HepG2 (cell line): ENCODE measurements around the gene ROBO2. TPM values are rescaled to one million over a fixed set of nuclear protein-coding genes. Genes with fewer than 3 reads are reported as not detected.

Source experiments
- ATAC-seq: fragments of 200-7000 bp; cut with Tn5 transposase; 3 replicates; pipeline ENCODE4 v1.9.1; 2020; ENCODE audit warnings: mild to moderate bottlenecking, moderate library complexity
- BruUV-seq: library from RNA; stranded (reverse); fragments of 400-500 nt; replicated peaks from 2 replicates; lab custom pipeline; 2021; lab: Mats Ljungman, UMichigan
- CTCF ChIA-PET: fragments of 300-600 bp; formaldehyde crosslinking; extraction: SDS; loops from one replicate; lab custom pipeline; 2021; ENCODE audit warnings: low total read pairs, inconsistent platforms, low intra/inter-chr PET ratio; lab: Yijun Ruan, JAX
- POLR2A ChIA-PET: fragments of 350-600 bp; sonication (Branson Sonifier 250); formaldehyde crosslinking; loops from one replicate; lab custom pipeline; 2020; ENCODE audit warnings: antibody characterized with exemption, inconsistent platforms; lab: Yijun Ruan, JAX
- DNase-seq: peaks from one replicate; pipeline ENCODE4 v3.0.0-alpha.2; 2015; ENCODE audit warnings: low spot score
- FAIRE-seq: peaks from 3 replicates; lab custom pipeline; 2011; peaks lifted over from hg19 to GRCh38; lab: Jason Lieb, UNC
- H2AFZ ChIP-seq: one replicate; pipeline ENCODE4 v1.6.1; 2011; ENCODE audit warnings: low read length, inconsistent platforms
- H3K27ac ChIP-seq: fragments of 300-600 bp; 3 replicates; pipeline ENCODE4 v1.8.0; 2011; ENCODE audit warnings: mixed run types, mild to moderate bottlenecking, mixed read lengths, low read length, inconsistent platforms; ENCODE audit not compliant: insufficient read depth; ENCODE audit errors: extremely low read length
- H3K27me3 ChIP-seq, 2 experiments: fragments of 200-600 bp in 1 of 2; 2 replicates in 1 of 2; 3 replicates in 1 of 2; pipeline versions ENCODE4 v1.6.0 to v1.8.0; 2011; ENCODE audit warnings: low read length in 2 of 2, mild to moderate bottlenecking in 2 of 2, moderate library complexity in 2 of 2, inconsistent platforms in 1 of 2; ENCODE audit not compliant: insufficient read depth in 2 of 2, control insufficient read depth in 1 of 2
- H3K36me3 ChIP-seq, 2 experiments: fragments of 200-600 bp in 1 of 2; replicated peaks in 1 of 2; 2 replicates in 1 of 2; 3 replicates in 1 of 2; pipeline versions ENCODE4 v1.5.1 to v1.8.0; 2011; ENCODE audit warnings: low read length in 2 of 2, inconsistent platforms in 1 of 2; ENCODE audit not compliant: insufficient read depth in 2 of 2, control insufficient read depth in 1 of 2
- H3K4me1 ChIP-seq: 2 replicates; pipeline ENCODE4 v1.5.1; 2012; ENCODE audit warnings: low read length, inconsistent platforms; ENCODE audit not compliant: insufficient read depth
- H3K4me2 ChIP-seq: 2 replicates; pipeline ENCODE4 v1.6.0; 2011; ENCODE audit warnings: low read depth, low read length, inconsistent platforms
- H3K4me3 ChIP-seq, 3 experiments: fragments of 200-600 bp in 1 of 3; sonication (generic), shearing (Covaris generic) in 1 of 3; replicated peaks in 1 of 3; 2 replicates each; pipeline ENCODE4 v1.5.1; 2011 to 2016; ENCODE audit warnings: low read length in 3 of 3, inconsistent platforms in 2 of 3, low read depth in 2 of 3, mild to moderate bottlenecking in 2 of 3, control low read depth in 1 of 3, mixed read lengths in 1 of 3; ENCODE audit not compliant: insufficient read depth in 1 of 3
- H3K79me2 ChIP-seq: one replicate; pipeline ENCODE4 v1.6.1; 2011; ENCODE audit warnings: low read length, inconsistent platforms; ENCODE audit not compliant: insufficient read depth
- H3K9ac ChIP-seq: 2 replicates; pipeline ENCODE4 v1.6.0; 2011; ENCODE audit warnings: mild to moderate bottlenecking, low read depth, low read length, inconsistent platforms; ENCODE audit not compliant: insufficient read depth
- H3K9me3 ChIP-seq: 2 replicates; pipeline ENCODE4 v1.5.1; 2012; ENCODE audit warnings: mild to moderate bottlenecking, low read length
- H4K20me1 ChIP-seq: 2 replicates; pipeline ENCODE4 v1.6.0; 2011; ENCODE audit warnings: inconsistent platforms, mild to moderate bottlenecking, low read length, moderate library complexity; ENCODE audit not compliant: insufficient read depth
- ATF5 ChIP-seq: sonication (generic); formaldehyde crosslinking; IDR thresholded peaks from 2 replicates; pipeline ENCODE4 v1.4.0; 2020; ENCODE audit warnings: mild to moderate bottlenecking, low read depth, missing genetic modification reagents
- CHCHD3 ChIP-seq: sonication (generic); formaldehyde crosslinking; IDR thresholded peaks from 2 replicates; pipeline ENCODE4 v1.8.0; 2022; ENCODE audit warnings: mild to moderate bottlenecking, missing genetic modification reagents, moderate library complexity
- CREM ChIP-seq, 2 experiments: sonication (generic) in 1 of 2; formaldehyde crosslinking in 1 of 2; IDR thresholded peaks; 2 replicates each; pipeline versions ENCODE4 v1.4.0 to v1.6.1; 2016 to 2020; ENCODE audit warnings: antibody characterized with exemption in 1 of 2, mild to moderate bottlenecking in 1 of 2, missing genetic modification reagents in 1 of 2
- CTCF ChIP-seq: sonication (generic); formaldehyde crosslinking; IDR thresholded peaks from 2 replicates; pipeline ENCODE4 v1.5.0; 2020; ENCODE audit warnings: mild to moderate bottlenecking, missing genetic modification reagents, moderate library complexity
- HOXD1 ChIP-seq: sonication (generic); formaldehyde crosslinking; IDR thresholded peaks from 2 replicates; pipeline ENCODE4 v1.5.0; 2020; ENCODE audit warnings: missing genetic modification reagents
- KDM2A ChIP-seq: sonication (generic); formaldehyde crosslinking; IDR thresholded peaks from 2 replicates; pipeline ENCODE4 v1.4.0; 2020; ENCODE audit warnings: low read depth, missing genetic modification reagents, borderline replicate concordance
- MTA3 ChIP-seq: sonication (generic); formaldehyde crosslinking; IDR thresholded peaks from 2 replicates; pipeline ENCODE4 v1.4.0; 2020; ENCODE audit warnings: missing genetic modification reagents
- NONO ChIP-seq, 2 experiments: fragments of 450-650 bp in 1 of 2; sonication (generic) in 1 of 2; formaldehyde crosslinking in 1 of 2; IDR thresholded peaks in 1 of 2; conservative IDR thresholded peaks in 1 of 2; 2 replicates each; pipeline versions ENCODE4 v1.6.1 to v1.8.0; 2017 to 2022; ENCODE audit warnings: mild to moderate bottlenecking in 1 of 2, missing genetic modification reagents in 1 of 2, moderate library complexity in 1 of 2
- TBX3 ChIP-seq: fragments of 450-650 bp; IDR thresholded peaks from 2 replicates; pipeline ENCODE4 v1.6.1; 2017; ENCODE audit warnings: antibody characterized with exemption, mild to moderate bottlenecking, inconsistent platforms, borderline replicate concordance
- YEATS2 ChIP-seq: sonication (generic); formaldehyde crosslinking; IDR thresholded peaks from 2 replicates; pipeline ENCODE4 v1.4.0; 2020; ENCODE audit warnings: missing genetic modification reagents, borderline replicate concordance
- ZFP36 ChIP-seq: fragments of 150-350 bp; IDR thresholded peaks from 2 replicates; pipeline ENCODE4 v1.6.1; 2018; ENCODE audit warnings: borderline replicate concordance, low read length, low read depth; ENCODE audit not compliant: partially characterized antibody
- ZNF263 ChIP-seq: sonication (generic); formaldehyde crosslinking; IDR thresholded peaks from 2 replicates; pipeline ENCODE4 v1.4.0; 2020; ENCODE audit warnings: missing genetic modification reagents
- ZNF333 ChIP-seq: sonication (generic); formaldehyde crosslinking; IDR thresholded peaks from 2 replicates; pipeline ENCODE4 v1.4.0; 2020; ENCODE audit warnings: mild to moderate bottlenecking, missing genetic modification reagents, borderline replicate concordance
- ZNF549 ChIP-seq: sonication (generic); formaldehyde crosslinking; IDR thresholded peaks from 2 replicates; pipeline ENCODE4 v1.5.0; 2020; ENCODE audit warnings: missing genetic modification reagents
- ZNF556 ChIP-seq: sonication (generic); formaldehyde crosslinking; IDR thresholded peaks from 2 replicates; pipeline ENCODE4 v1.4.0; 2020; ENCODE audit warnings: mild to moderate bottlenecking, missing genetic modification reagents, borderline replicate concordance
- ZNF737 ChIP-seq: sonication (generic); formaldehyde crosslinking; IDR thresholded peaks from 2 replicates; pipeline ENCODE4 v1.5.0; 2020; ENCODE audit warnings: missing genetic modification reagents, mild to moderate bottlenecking, borderline replicate concordance
- ZNF782 ChIP-seq: sonication (generic); formaldehyde crosslinking; IDR thresholded peaks from 2 replicates; pipeline ENCODE4 v1.4.0; 2020; ENCODE audit warnings: missing genetic modification reagents, mild to moderate bottlenecking, borderline replicate concordance
- ZNF891 ChIP-seq: sonication (generic); formaldehyde crosslinking; IDR thresholded peaks from 2 replicates; pipeline ENCODE4 v1.5.0; 2020; ENCODE audit warnings: mild to moderate bottlenecking, missing genetic modification reagents
- WGBS: methylation state at CpG from one replicate; pipeline ENCODE4 v1.1.6; 2017; ENCODE audit warnings: low lambda C conversion rate; 5-methylcytosine and 5-hydroxymethylcytosine counted together
- in situ Hi-C: cut with HindIII; loops from 2 replicates; pipeline ENCODE4 v1.10.0; 2017; ENCODE audit warnings: low pct_unique_long_range_greater_than_20kb; ENCODE audit not compliant: extremely low pct_ligation_motif_present
- intact Hi-C: fragments of 100-400 bp; cut with micrococcal nuclease; formaldehyde crosslinking; loops from one replicate; pipeline ENCODE4 v1.10.0; 2022; ENCODE audit not compliant: unreplicated experiment
- polyA plus RNA-seq, 8 experiments: library from polyadenylated mRNA; depleted of rRNA in 3 of 8; stranded (reverse) in 7 of 8; unstranded in 1 of 8; fragments of >200 nt; fragmentation: Illumina TruSeq in 4 of 8; extraction: Trizol in 4 of 8; gene quantifications; 2 replicates each; pipeline versions ENCODE4 v1.2.1 to v1.2.3, GENCODE V29; 2011 to 2016; ENCODE audit warnings: low read depth in 4 of 8, missing spikeins in 1 of 8, mixed read lengths in 1 of 8; ENCODE audit not compliant: insufficient read depth in 1 of 8
- total RNA-seq, 5 experiments: library from RNA; depleted of rRNA; stranded (reverse); fragments of >200 nt; fragmentation: Illumina TruSeq; extraction: Trizol; gene quantifications; 2 replicates each; pipeline ENCODE4 v1.2.3, GENCODE V29; 2016; ENCODE audit warnings: low read depth in 1 of 5

ROBO2 gene
- total and polyA plus RNA-seq, 2 of the 13 experiments (the other 11 are each of a cell fraction or from before 2014, with no cell fraction given), result not detected

- TF ChIP-seq NONO (IDR thresholded peaks at IDR 0.05) (no peak), NONO (CRISPR knock-in tag; conservative IDR thresholded peaks at IDR 0.05) (no peak)
Measured at GRCh38 chr3:77059354-77059753, 19.5 kb downstream of the ROBO2 start (continued).

GRCh38 chr3:77063423-77063822 lies 23.5 kb downstream of the ROBO2 start:
- Histone ChIP-seq H2AFZ (no peak overlapping the region), H4K20me1 (no peaks in the 10 kb centered on the region), H3K79me2 (no peaks in the 10 kb centered on the region), H3K36me3 (no peaks in the 10 kb centered on the region), H3K4me1 (no peaks in the 10 kb centered on the region), H3K4me3 (no peak overlapping the region), H3K27ac (no peak overlapping the region), H3K9ac (no peak overlapping the region), H3K4me2 (no peak overlapping the region), H3K9me3 (peaks cover 20% of the 10 kb centered on the region; the same call in 1 of the 2 replicates), H3K27me3 (no peaks in the 10 kb centered on the region)
- DNase-seq, result no peak
- TF ChIP-seq MTA3 (no peak), CHCHD3 (CRISPR knock-in tag) (no peak), KDM2A (no peak), ZNF891 (CRISPR knock-in tag) (no peak), HOXD1 (no peak), ZNF782 (no peak), TBX3 (no peak), YEATS2 (no peak), ZNF737 (no peak), ZNF549 (CRISPR knock-in tag) (no peak), CREM (IDR thresholded peaks at IDR 0.05) (no peak), CREM (CRISPR knock-in tag; IDR thresholded peaks at IDR 0.05) (no peak), ZNF263 (CRISPR knock-in tag) (no peak), ATF5 (CRISPR knock-in tag) (no peak), ZNF333 (CRISPR knock-in tag) (no peak), ZFP36 (no peak), CTCF (CRISPR knock-in tag) (no peak), ZNF556 (CRISPR knock-in tag) (no peak)
- POLR2A ChIA-PET, result no interaction called here
- in situ Hi-C loops, result no loop called here
- no peak for ATAC-seq
- intact Hi-C loops, result no loop called here
- no peak for FAIRE-seq
- BruUV-seq, result no TSS peak
- CTCF ChIA-PET, result no interaction called here
- 4% methylated on average over 5 of the region's 5 CpGs for WGBS
